HepG2 (cell line): ENCODE data around the gene AKAP6. TPM values are rescaled to one million over a fixed set of nuclear protein-coding genes. Genes with fewer than 3 reads are reported as not detected.
A peak's percentile ranks its signal among the peaks of the same experiment; 100 is the strongest.

ENCODE experiments used
- ATAC-seq: fragments of 200-7000 bp; cut with Tn5 transposase; 3 replicates; pipeline ENCODE4 v1.9.1; 2020; ENCODE audit warnings: mild to moderate bottlenecking, moderate library complexity
- BruUV-seq: library from RNA; stranded (reverse); fragments of 400-500 nt; replicated peaks from 2 replicates; lab custom pipeline; 2021; lab: Mats Ljungman, UMichigan
- CTCF ChIA-PET: fragments of 300-600 bp; formaldehyde crosslinking; extraction: SDS; loops from one replicate; lab custom pipeline; 2021; ENCODE audit warnings: low total read pairs, inconsistent platforms, low intra/inter-chr PET ratio; lab: Yijun Ruan, JAX
- POLR2A ChIA-PET: fragments of 350-600 bp; sonication (Branson Sonifier 250); formaldehyde crosslinking; loops from one replicate; lab custom pipeline; 2020; ENCODE audit warnings: antibody characterized with exemption, inconsistent platforms; lab: Yijun Ruan, JAX
- DNase-seq: peaks from one replicate; pipeline ENCODE4 v3.0.0-alpha.2; 2015; ENCODE audit warnings: low spot score
- FAIRE-seq: peaks from 3 replicates; lab custom pipeline; 2011; peaks lifted over from hg19 to GRCh38; lab: Jason Lieb, UNC
- H2AFZ ChIP-seq: one replicate; pipeline ENCODE4 v1.6.1; 2011; ENCODE audit warnings: low read length, inconsistent platforms
- H3K27ac ChIP-seq: fragments of 300-600 bp; 3 replicates; pipeline ENCODE4 v1.8.0; 2011; ENCODE audit warnings: mixed run types, mild to moderate bottlenecking, mixed read lengths, low read length, inconsistent platforms; ENCODE audit not compliant: insufficient read depth; ENCODE audit errors: extremely low read length
- H3K27me3 ChIP-seq, 2 experiments: fragments of 200-600 bp in 1 of 2; 2 replicates in 1 of 2; 3 replicates in 1 of 2; pipeline versions ENCODE4 v1.6.0 to v1.8.0; 2011; ENCODE audit warnings: low read length in 2 of 2, mild to moderate bottlenecking in 2 of 2, moderate library complexity in 2 of 2, inconsistent platforms in 1 of 2; ENCODE audit not compliant: insufficient read depth in 2 of 2, control insufficient read depth in 1 of 2
- H3K36me3 ChIP-seq, 2 experiments: fragments of 200-600 bp in 1 of 2; replicated peaks in 1 of 2; 2 replicates in 1 of 2; 3 replicates in 1 of 2; pipeline versions ENCODE4 v1.5.1 to v1.8.0; 2011; ENCODE audit warnings: low read length in 2 of 2, inconsistent platforms in 1 of 2; ENCODE audit not compliant: insufficient read depth in 2 of 2, control insufficient read depth in 1 of 2
- H3K4me1 ChIP-seq: 2 replicates; pipeline ENCODE4 v1.5.1; 2012; ENCODE audit warnings: low read length, inconsistent platforms; ENCODE audit not compliant: insufficient read depth
- H3K4me2 ChIP-seq: 2 replicates; pipeline ENCODE4 v1.6.0; 2011; ENCODE audit warnings: low read depth, low read length, inconsistent platforms
- H3K4me3 ChIP-seq, 3 experiments: fragments of 200-600 bp in 1 of 3; sonication (generic), shearing (Covaris generic) in 1 of 3; replicated peaks in 1 of 3; 2 replicates each; pipeline ENCODE4 v1.5.1; 2011 to 2016; ENCODE audit warnings: low read length in 3 of 3, inconsistent platforms in 2 of 3, low read depth in 2 of 3, mild to moderate bottlenecking in 2 of 3, control low read depth in 1 of 3, mixed read lengths in 1 of 3; ENCODE audit not compliant: insufficient read depth in 1 of 3
- H3K79me2 ChIP-seq: one replicate; pipeline ENCODE4 v1.6.1; 2011; ENCODE audit warnings: low read length, inconsistent platforms; ENCODE audit not compliant: insufficient read depth
- H3K9ac ChIP-seq: 2 replicates; pipeline ENCODE4 v1.6.0; 2011; ENCODE audit warnings: mild to moderate bottlenecking, low read depth, low read length, inconsistent platforms; ENCODE audit not compliant: insufficient read depth
- H3K9me3 ChIP-seq: 2 replicates; pipeline ENCODE4 v1.5.1; 2012; ENCODE audit warnings: mild to moderate bottlenecking, low read length
- H4K20me1 ChIP-seq: 2 replicates; pipeline ENCODE4 v1.6.0; 2011; ENCODE audit warnings: inconsistent platforms, mild to moderate bottlenecking, low read length, moderate library complexity; ENCODE audit not compliant: insufficient read depth
- AGO2 ChIP-seq: fragments of 200-400 bp; formaldehyde crosslinking; optimal IDR thresholded peaks from 2 replicates; pipeline ENCODE3; 2017; ENCODE audit warnings: mild to moderate bottlenecking, low read depth, low read length, moderate library complexity
- ARNT2 ChIP-seq: sonication (generic); formaldehyde crosslinking; IDR thresholded peaks from 2 replicates; pipeline ENCODE4 v1.8.0; 2022; ENCODE audit warnings: mild to moderate bottlenecking, low read depth, missing genetic modification reagents, moderate library complexity
- ATAD3A ChIP-seq: sonication (generic); formaldehyde crosslinking; IDR thresholded peaks from 2 replicates; pipeline ENCODE4 v1.4.0; 2020; ENCODE audit warnings: missing genetic modification reagents
- ATF7 ChIP-seq, 2 experiments: fragments of 450-650 bp in 1 of 2; sonication (generic) in 1 of 2; formaldehyde crosslinking in 1 of 2; IDR thresholded peaks; 2 replicates each; pipeline versions ENCODE4 v1.4.0 to v1.6.1; 2016 to 2020; ENCODE audit warnings: antibody characterized with exemption in 1 of 2, mild to moderate bottlenecking in 1 of 2, missing genetic modification reagents in 1 of 2
- CHCHD3 ChIP-seq: sonication (generic); formaldehyde crosslinking; IDR thresholded peaks from 2 replicates; pipeline ENCODE4 v1.8.0; 2022; ENCODE audit warnings: mild to moderate bottlenecking, missing genetic modification reagents, moderate library complexity
- CREB1 ChIP-seq, 2 experiments: fragments of 450-650 bp in 1 of 2; IDR thresholded peaks; 2 replicates each; pipeline ENCODE4 v1.6.1; 2016 to 2017; ENCODE audit warnings: control low read depth in 1 of 2, mild to moderate bottlenecking in 1 of 2, missing compliant biosample characterization in 1 of 2, missing genetic modification characterization in 1 of 2
- DNMT3B ChIP-seq: conservative IDR thresholded peaks from 2 replicates; pipeline ENCODE4 v1.6.1; 2016; ENCODE audit warnings: missing biosample characterization, control low read depth
- HIVEP1 ChIP-seq: sonication (generic); formaldehyde crosslinking; IDR thresholded peaks from 2 replicates; pipeline ENCODE4 v1.4.0; 2020; ENCODE audit warnings: mild to moderate bottlenecking, missing genetic modification reagents
- JARID2 ChIP-seq: sonication (generic); formaldehyde crosslinking; IDR thresholded peaks from 2 replicates; pipeline ENCODE4 v1.8.1; 2023; ENCODE audit warnings: missing genetic modification reagents, inconsistent platforms; ENCODE audit not compliant: insufficient replicate concordance
- NFE2L2 ChIP-seq: fragments of 150-350 bp; IDR thresholded peaks from 2 replicates; pipeline ENCODE4 v1.6.1; 2014; ENCODE audit warnings: low read length
- NR2F1 ChIP-seq, 2 experiments: fragments of 450-650 bp in 1 of 2; formaldehyde crosslinking in 1 of 2; IDR thresholded peaks; 2 replicates each; pipeline versions ENCODE4 v1.5.0 to v1.6.1; 2016 to 2020; ENCODE audit warnings: mild to moderate bottlenecking in 1 of 2, missing compliant biosample characterization in 1 of 2, missing genetic modification reagents in 1 of 2, moderate library complexity in 1 of 2
- RAD21 ChIP-seq: fragments of 450-650 bp; formaldehyde crosslinking; IDR thresholded peaks from 2 replicates; pipeline ENCODE4 v1.5.0; 2020; ENCODE audit warnings: mild to moderate bottlenecking
- THYN1 ChIP-seq: sonication (generic); formaldehyde crosslinking; IDR thresholded peaks from 2 replicates; pipeline ENCODE4 v1.8.1; 2023; ENCODE audit warnings: low read depth, mild to moderate bottlenecking, moderate library complexity, missing genetic modification reagents, borderline replicate concordance
- ZNF296 ChIP-seq: sonication (generic); formaldehyde crosslinking; conservative IDR thresholded peaks from 2 replicates; pipeline ENCODE4 v1.5.0; 2020; ENCODE audit warnings: mild to moderate bottlenecking, missing genetic modification reagents
- ZNF7 ChIP-seq: IDR thresholded peaks from 2 replicates; pipeline ENCODE4 v1.6.1; 2016; ENCODE audit warnings: missing biosample characterization, missing genetic modification reagents
- WGBS: methylation state at CpG from one replicate; pipeline ENCODE4 v1.1.6; 2017; ENCODE audit warnings: low lambda C conversion rate; 5-methylcytosine and 5-hydroxymethylcytosine counted together
- in situ Hi-C: cut with HindIII; loops from 2 replicates; pipeline ENCODE4 v1.10.0; 2017; ENCODE audit warnings: low pct_unique_long_range_greater_than_20kb; ENCODE audit not compliant: extremely low pct_ligation_motif_present
- intact Hi-C: fragments of 100-400 bp; cut with micrococcal nuclease; formaldehyde crosslinking; loops from one replicate; pipeline ENCODE4 v1.10.0; 2022; ENCODE audit not compliant: unreplicated experiment
- polyA plus RNA-seq, 8 experiments: library from polyadenylated mRNA; depleted of rRNA in 3 of 8; stranded (reverse) in 7 of 8; unstranded in 1 of 8; fragments of >200 nt; fragmentation: Illumina TruSeq in 4 of 8; extraction: Trizol in 4 of 8; gene quantifications; 2 replicates each; pipeline versions ENCODE4 v1.2.1 to v1.2.3, GENCODE V29; 2011 to 2016; ENCODE audit warnings: low read depth in 4 of 8, missing spikeins in 1 of 8, mixed read lengths in 1 of 8; ENCODE audit not compliant: insufficient read depth in 1 of 8
- total RNA-seq, 5 experiments: library from RNA; depleted of rRNA; stranded (reverse); fragments of >200 nt; fragmentation: Illumina TruSeq; extraction: Trizol; gene quantifications; 2 replicates each; pipeline ENCODE4 v1.2.3, GENCODE V29; 2016; ENCODE audit warnings: low read depth in 1 of 5
- TF ChIP-seq, protein P1 (sequence below): sonication (generic); formaldehyde crosslinking; IDR thresholded peaks from 2 replicates; pipeline ENCODE4 v1.4.0; 2020; ENCODE audit warnings: missing genetic modification reagents

Gene AKAP6
- total and polyA plus RNA-seq, 2 of the 13 experiments (the other 11 are each of a cell fraction or from before 2014, with no cell fraction given), result 1.4 TPM

DNA sequence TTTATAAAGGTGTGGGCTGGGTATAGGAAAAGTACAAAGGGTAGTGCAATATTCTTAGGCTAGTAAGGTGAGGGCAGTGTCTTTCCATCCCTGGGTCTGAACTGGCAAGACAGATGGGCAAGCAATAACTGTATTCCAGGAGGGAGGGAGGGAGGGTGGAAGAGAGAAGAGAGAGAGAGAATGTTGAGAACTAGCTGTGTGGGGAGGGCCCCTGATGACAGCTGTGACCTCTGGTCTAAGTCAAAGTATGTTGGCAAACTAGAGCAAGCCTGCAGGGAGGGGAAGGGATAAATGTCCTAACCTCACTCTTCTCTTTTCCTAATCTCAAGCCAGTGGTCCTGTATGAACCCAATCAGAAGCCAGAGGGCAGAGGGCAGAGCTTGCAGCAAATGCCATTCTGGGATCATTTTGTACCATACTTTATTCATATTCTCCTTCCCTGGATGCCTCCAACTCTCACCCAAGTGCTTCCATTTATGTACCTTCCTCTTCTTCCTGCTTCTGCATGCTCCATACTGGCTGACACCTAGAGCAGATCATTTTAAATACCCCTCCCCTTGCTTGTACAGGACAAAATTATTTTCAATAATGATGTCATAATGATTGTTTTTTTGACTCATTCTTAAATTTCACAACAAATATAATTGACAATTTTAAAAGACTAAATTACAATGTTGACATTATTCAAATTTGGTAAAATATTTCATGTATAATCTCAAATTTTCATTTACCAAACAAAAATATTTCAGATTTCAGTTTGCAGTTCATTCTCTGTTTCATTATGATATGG, 75.9 kb downstream of the AKAP6 start:
- no peak overlapping the region for H3K4me2 ChIP-seq
- ChIA-PET POLR2A (no interaction called here), CTCF (no interaction called here)
- H3K4me1 ChIP-seq, result no peaks in the 10 kb centered on the region
- H3K36me3 ChIP-seq, result no peaks in the 10 kb centered on the region
- in situ Hi-C loops (no loop called here), intact Hi-C loops (no loop called here)
- DNase-seq (no peak), ATAC-seq (peak; percentile 24; the same call in 1 of the 3 replicates), FAIRE-seq (no peak)
- no peaks in the 10 kb centered on the region for H4K20me1 ChIP-seq
- no TSS peak for BruUV-seq
- H3K9ac ChIP-seq, result no peak overlapping the region
- H3K79me2 ChIP-seq, result no peaks in the 10 kb centered on the region
- TF ChIP-seq CHCHD3 (CRISPR knock-in tag) (no peak), ATF7 (IDR thresholded peaks at IDR 0.05) (peak; percentile 95), ATF7 (CRISPR knock-in tag; IDR thresholded peaks at IDR 0.05) (no peak), CREB1 (IDR thresholded peaks at IDR 0.05) (peak; percentile 42), CREB1 (CRISPR knock-in tag; IDR thresholded peaks at IDR 0.05) (no peak), ARNT2 (CRISPR knock-in tag) (no peak), DNMT3B (CRISPR knock-in tag) (no peak), NFE2L2 (no peak)
- H3K27me3 ChIP-seq, result no peaks in the 10 kb centered on the region
- H3K4me3 ChIP-seq, result no peak overlapping the region
- H2AFZ ChIP-seq, result no peak overlapping the region
- H3K9me3 ChIP-seq, result no peaks in the 10 kb centered on the region
- no peak overlapping the region for H3K27ac ChIP-seq

DNA sequence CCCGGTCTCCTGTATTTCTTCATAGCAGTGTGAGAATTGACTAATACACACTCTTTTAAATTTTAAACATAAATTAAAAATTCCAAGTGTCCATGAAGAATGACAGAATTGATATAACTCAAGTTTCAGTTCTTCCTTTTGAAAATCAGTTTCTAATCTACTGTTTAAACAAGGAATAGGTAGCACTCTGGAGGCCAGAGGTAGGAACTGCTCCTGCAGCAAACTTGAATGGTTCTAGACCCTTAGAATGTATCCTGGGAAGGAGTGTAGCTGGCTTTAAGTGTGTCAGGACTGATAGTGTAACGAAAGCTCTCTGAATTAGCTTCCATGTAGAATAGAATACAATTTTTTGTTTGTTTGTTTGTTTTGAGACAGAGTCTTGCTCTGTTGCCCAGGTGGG, 76.8 kb downstream of the AKAP6 start:
- Histone ChIP-seq H2AFZ (no peak overlapping the region), H3K9ac (no peak overlapping the region), H4K20me1 (no peaks in the 10 kb centered on the region), H3K4me2 (no peak overlapping the region), H3K4me1 (no peaks in the 10 kb centered on the region), H3K9me3 (no peaks in the 10 kb centered on the region), H3K27me3 (no peaks in the 10 kb centered on the region), H3K36me3 (no peaks in the 10 kb centered on the region), H3K27ac (no peak overlapping the region), H3K4me3 (no peak overlapping the region), H3K79me2 (no peaks in the 10 kb centered on the region)
- no peak for FAIRE-seq
- ATAC-seq, result peak; percentile 76
- in situ Hi-C loops, result no loop called here
- CTCF ChIA-PET, result no interaction called here
- no peak for DNase-seq
- intact Hi-C loops, result no loop called here
- WGBS, result 4% methylated on average over 2 of the region's 2 CpGs
- POLR2A ChIA-PET, result no interaction called here
- no TSS peak for BruUV-seq
- no peak for TF ChIP-seq AGO2
- no peak for TF ChIP-seq HIVEP1 (CRISPR knock-in tag)
- no peak for TF ChIP-seq ZNF296 (CRISPR knock-in tag)
- no peak for TF ChIP-seq ATAD3A (CRISPR knock-in tag)
- no peak for TF ChIP-seq ZNF7 (CRISPR knock-in tag)
- TF ChIP-seq JARID2 (CRISPR knock-in tag), result no peak
- TF ChIP-seq NR2F1 (CRISPR knock-in tag; IDR thresholded peaks at IDR 0.05), result no peak
- TF ChIP-seq THYN1 (CRISPR knock-in tag), result no peak
- no peak for TF ChIP-seq RAD21
- TF ChIP-seq, protein P1, sequence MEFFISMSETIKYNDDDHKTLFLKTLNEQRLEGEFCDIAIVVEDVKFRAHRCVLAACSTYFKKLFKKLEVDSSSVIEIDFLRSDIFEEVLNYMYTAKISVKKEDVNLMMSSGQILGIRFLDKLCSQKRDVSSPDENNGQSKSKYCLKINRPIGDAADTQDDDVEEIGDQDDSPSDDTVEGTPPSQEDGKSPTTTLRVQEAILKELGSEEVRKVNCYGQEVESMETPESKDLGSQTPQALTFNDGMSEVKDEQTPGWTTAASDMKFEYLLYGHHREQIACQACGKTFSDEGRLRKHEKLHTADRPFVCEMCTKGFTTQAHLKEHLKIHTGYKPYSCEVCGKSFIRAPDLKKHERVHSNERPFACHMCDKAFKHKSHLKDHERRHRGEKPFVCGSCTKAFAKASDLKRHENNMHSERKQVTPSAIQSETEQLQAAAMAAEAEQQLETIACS (CRISPR knock-in tag), result no peak
